HepG2 (cell line): ENCODE measurements around the gene MADCAM1. TPM values are rescaled to one million over a fixed set of nuclear protein-coding genes. Genes with fewer than 3 reads are reported as not detected.

Experiments used
- ASH2L ChIP-seq: fragments of 300-600, 200-600 bp; sonication (generic); IDR thresholded peaks from 2 replicates; pipeline ENCODE4 v1.7.0; 2017; ENCODE audit warnings: low read depth, mild to moderate bottlenecking, moderate library complexity, mixed read lengths, low read length; ENCODE audit not compliant: insufficient read length
- BRD4 ChIP-seq: sonication (generic); formaldehyde crosslinking; IDR thresholded peaks from 2 replicates; pipeline ENCODE4 v1.4.0; 2020; ENCODE audit warnings: missing genetic modification reagents
- HDAC2 ChIP-seq: sonication (generic); formaldehyde crosslinking; IDR thresholded peaks from 2 replicates; pipeline ENCODE4 v1.4.0; 2020; ENCODE audit warnings: missing genetic modification reagents
- MYNN ChIP-seq: sonication (generic); formaldehyde crosslinking; IDR thresholded peaks from 2 replicates; pipeline ENCODE4 v1.4.0; 2020; ENCODE audit warnings: mild to moderate bottlenecking, low read depth, missing genetic modification reagents
- PAWR ChIP-seq: sonication (generic); formaldehyde crosslinking; IDR thresholded peaks from 2 replicates; pipeline ENCODE4 v1.4.0; 2020; ENCODE audit warnings: missing genetic modification reagents, mild to moderate bottlenecking, borderline replicate concordance
- PHF8 ChIP-seq: sonication (generic); formaldehyde crosslinking; IDR thresholded peaks from 2 replicates; pipeline ENCODE4 v1.5.0; 2020; ENCODE audit warnings: missing genetic modification reagents
- RXRA ChIP-seq: sonication (generic); formaldehyde crosslinking; IDR thresholded peaks from 2 replicates; pipeline ENCODE4 v1.5.1; 2020; ENCODE audit warnings: missing genetic modification reagents
- SALL1 ChIP-seq: sonication (generic); formaldehyde crosslinking; IDR thresholded peaks from 2 replicates; pipeline ENCODE4 v1.8.0; 2022; ENCODE audit warnings: mild to moderate bottlenecking, missing genetic modification reagents
- SALL2 ChIP-seq: sonication (generic); formaldehyde crosslinking; IDR thresholded peaks from 2 replicates; pipeline ENCODE4 v1.8.1; 2023; ENCODE audit warnings: mild to moderate bottlenecking, missing genetic modification reagents, inconsistent platforms
- SNRNP70 ChIP-seq: fragments of 200-400 bp; formaldehyde crosslinking; IDR thresholded peaks from 2 replicates; pipeline ENCODE4 v1.6.1; 2017; ENCODE audit warnings: mild to moderate bottlenecking, low read depth, low read length, moderate library complexity
- ZNF329 ChIP-seq: sonication (generic); formaldehyde crosslinking; IDR thresholded peaks from 2 replicates; pipeline ENCODE4 v1.9.0; 2021; ENCODE audit warnings: low read depth, mild to moderate bottlenecking, missing genetic modification reagents
- ZNF430 ChIP-seq: sonication (generic); formaldehyde crosslinking; IDR thresholded peaks from 2 replicates; pipeline ENCODE4 v1.9.0; 2021; ENCODE audit warnings: mild to moderate bottlenecking, missing genetic modification reagents
- ZNF496 ChIP-seq: sonication (generic); formaldehyde crosslinking; IDR thresholded peaks from 2 replicates; pipeline ENCODE4 v1.8.1; 2023; ENCODE audit warnings: mild to moderate bottlenecking, moderate library complexity, missing genetic modification reagents; ENCODE audit not compliant: insufficient replicate concordance
- ZNF562 ChIP-seq: sonication (generic); formaldehyde crosslinking; IDR thresholded peaks from 2 replicates; pipeline ENCODE4 v1.8.0; 2022; ENCODE audit warnings: missing genetic modification reagents, borderline replicate concordance
- ZNF564 ChIP-seq: sonication (generic); formaldehyde crosslinking; IDR thresholded peaks from 2 replicates; pipeline ENCODE4 v1.8.1; 2023; ENCODE audit warnings: mild to moderate bottlenecking, missing genetic modification reagents
- ZNF816 ChIP-seq: sonication (generic); formaldehyde crosslinking; IDR thresholded peaks from 2 replicates; pipeline ENCODE4 v1.8.0; 2022; ENCODE audit warnings: missing genetic modification reagents, mild to moderate bottlenecking, borderline replicate concordance
- ZSCAN12 ChIP-seq: sonication (generic); formaldehyde crosslinking; IDR thresholded peaks from 2 replicates; pipeline ENCODE4 v1.9.0; 2021; ENCODE audit warnings: mild to moderate bottlenecking, missing genetic modification reagents
- polyA plus RNA-seq, 8 experiments: library from polyadenylated mRNA; depleted of rRNA in 3 of 8; stranded (reverse) in 7 of 8; unstranded in 1 of 8; fragments of >200 nt; fragmentation: Illumina TruSeq in 4 of 8; extraction: Trizol in 4 of 8; gene quantifications; 2 replicates each; pipeline versions ENCODE4 v1.2.1 to v1.2.3, GENCODE V29; 2011 to 2016; ENCODE audit warnings: low read depth in 4 of 8, missing spikeins in 1 of 8, mixed read lengths in 1 of 8; ENCODE audit not compliant: insufficient read depth in 1 of 8
- total RNA-seq, 5 experiments: library from RNA; depleted of rRNA; stranded (reverse); fragments of >200 nt; fragmentation: Illumina TruSeq; extraction: Trizol; gene quantifications; 2 replicates each; pipeline ENCODE4 v1.2.3, GENCODE V29; 2016; ENCODE audit warnings: low read depth in 1 of 5
- TF ChIP-seq, protein P1 (sequence below), 2 experiments: fragments of 450-650 bp in 1 of 2; sonication (generic) in 1 of 2; formaldehyde crosslinking in 1 of 2; IDR thresholded peaks; 2 replicates each; pipeline versions ENCODE4 v1.6.1 to v1.8.0; 2016 to 2022; ENCODE audit warnings: antibody characterized with exemption in 1 of 2, mild to moderate bottlenecking in 1 of 2, missing genetic modification reagents in 1 of 2
- TF ChIP-seq, protein P2 (sequence below): sonication (generic); formaldehyde crosslinking; IDR thresholded peaks from 2 replicates; pipeline ENCODE4 v1.4.0; 2020; ENCODE audit warnings: missing genetic modification reagents

Gene MADCAM1
- total and polyA plus RNA-seq, 2 of the 13 experiments (the other 11 are each of a cell fraction or from before 2014, with no cell fraction given): 0.29 to 0.33 TPM

- TF ChIP-seq HDAC2 (CRISPR knock-in tag) (peak; percentile 57; the same call in 1 of the 2 replicates), PHF8 (CRISPR knock-in tag) (no peak), RXRA (CRISPR knock-in tag) (peak; percentile 60), ZNF496 (CRISPR knock-in tag) (no peak), ZNF564 (0 out of 2 replicates have a peak, but pooled peaks have one; percentile 51), ASH2L (no peak), SALL1 (CRISPR knock-in tag) (no peak; the same call in 1 of the 2 replicates), SALL2 (no peak), ZNF562 (CRISPR knock-in tag) (no peak), ZNF329 (no peak), ZNF430 (CRISPR knock-in tag) (no peak), MYNN (no peak), BRD4 (CRISPR knock-in tag) (no peak), SNRNP70 (no peak), PAWR (no peak), ZSCAN12 (CRISPR knock-in tag) (no peak), ZNF816 (CRISPR knock-in tag) (no peak)
- TF ChIP-seq, protein P1, sequence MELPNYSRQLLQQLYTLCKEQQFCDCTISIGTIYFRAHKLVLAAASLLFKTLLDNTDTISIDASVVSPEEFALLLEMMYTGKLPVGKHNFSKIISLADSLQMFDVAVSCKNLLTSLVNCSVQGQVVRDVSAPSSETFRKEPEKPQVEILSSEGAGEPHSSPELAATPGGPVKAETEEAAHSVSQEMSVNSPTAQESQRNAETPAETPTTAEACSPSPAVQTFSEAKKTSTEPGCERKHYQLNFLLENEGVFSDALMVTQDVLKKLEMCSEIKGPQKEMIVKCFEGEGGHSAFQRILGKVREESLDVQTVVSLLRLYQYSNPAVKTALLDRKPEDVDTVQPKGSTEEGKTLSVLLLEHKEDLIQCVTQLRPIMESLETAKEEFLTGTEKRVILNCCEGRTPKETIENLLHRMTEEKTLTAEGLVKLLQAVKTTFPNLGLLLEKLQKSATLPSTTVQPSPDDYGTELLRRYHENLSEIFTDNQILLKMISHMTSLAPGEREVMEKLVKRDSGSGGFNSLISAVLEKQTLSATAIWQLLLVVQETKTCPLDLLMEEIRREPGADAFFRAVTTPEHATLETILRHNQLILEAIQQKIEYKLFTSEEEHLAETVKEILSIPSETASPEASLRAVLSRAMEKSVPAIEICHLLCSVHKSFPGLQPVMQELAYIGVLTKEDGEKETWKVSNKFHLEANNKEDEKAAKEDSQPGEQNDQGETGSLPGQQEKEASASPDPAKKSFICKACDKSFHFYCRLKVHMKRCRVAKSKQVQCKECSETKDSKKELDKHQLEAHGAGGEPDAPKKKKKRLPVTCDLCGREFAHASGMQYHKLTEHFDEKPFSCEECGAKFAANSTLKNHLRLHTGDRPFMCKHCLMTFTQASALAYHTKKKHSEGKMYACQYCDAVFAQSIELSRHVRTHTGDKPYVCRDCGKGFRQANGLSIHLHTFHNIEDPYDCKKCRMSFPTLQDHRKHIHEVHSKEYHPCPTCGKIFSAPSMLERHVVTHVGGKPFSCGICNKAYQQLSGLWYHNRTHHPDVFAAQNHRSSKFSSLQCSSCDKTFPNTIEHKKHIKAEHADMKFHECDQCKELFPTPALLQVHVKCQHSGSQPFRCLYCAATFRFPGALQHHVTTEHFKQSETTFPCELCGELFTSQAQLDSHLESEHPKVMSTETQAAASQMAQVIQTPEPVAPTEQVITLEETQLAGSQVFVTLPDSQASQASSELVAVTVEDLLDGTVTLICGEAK (IDR thresholded peaks at IDR 0.05): no peak
- TF ChIP-seq, protein P1 (CRISPR knock-in tag; IDR thresholded peaks at IDR 0.05): no peak
- TF ChIP-seq, protein P2, sequence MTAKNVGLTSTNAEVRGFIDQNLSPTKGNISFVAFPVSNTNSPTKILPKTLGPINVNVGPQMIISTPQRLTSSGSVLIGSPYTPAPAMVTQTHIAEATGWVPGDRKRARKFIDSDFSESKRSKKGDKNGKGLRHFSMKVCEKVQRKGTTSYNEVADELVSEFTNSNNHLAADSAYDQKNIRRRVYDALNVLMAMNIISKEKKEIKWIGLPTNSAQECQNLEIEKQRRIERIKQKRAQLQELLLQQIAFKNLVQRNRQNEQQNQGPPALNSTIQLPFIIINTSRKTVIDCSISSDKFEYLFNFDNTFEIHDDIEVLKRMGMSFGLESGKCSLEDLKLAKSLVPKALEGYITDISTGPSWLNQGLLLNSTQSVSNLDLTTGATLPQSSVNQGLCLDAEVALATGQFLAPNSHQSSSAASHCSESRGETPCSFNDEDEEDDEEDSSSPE (CRISPR knock-in tag): no peak
Observed at GRCh38 chr19:485583-486236, 10.6 kb upstream of the MADCAM1 start (continued).
